HG03565 (cell line): Measurements from ENCODE around the gene QSOX1.

Source experiments
- ATAC-seq: cut with Tn5 transposase; IDR thresholded peaks from one replicate; pipeline ENCODE4 v1.9.1; 2021; ENCODE audit warnings: mild to moderate bottlenecking, moderate library complexity; ENCODE audit not compliant: unreplicated experiment

The QSOX1 gene

DNA sequence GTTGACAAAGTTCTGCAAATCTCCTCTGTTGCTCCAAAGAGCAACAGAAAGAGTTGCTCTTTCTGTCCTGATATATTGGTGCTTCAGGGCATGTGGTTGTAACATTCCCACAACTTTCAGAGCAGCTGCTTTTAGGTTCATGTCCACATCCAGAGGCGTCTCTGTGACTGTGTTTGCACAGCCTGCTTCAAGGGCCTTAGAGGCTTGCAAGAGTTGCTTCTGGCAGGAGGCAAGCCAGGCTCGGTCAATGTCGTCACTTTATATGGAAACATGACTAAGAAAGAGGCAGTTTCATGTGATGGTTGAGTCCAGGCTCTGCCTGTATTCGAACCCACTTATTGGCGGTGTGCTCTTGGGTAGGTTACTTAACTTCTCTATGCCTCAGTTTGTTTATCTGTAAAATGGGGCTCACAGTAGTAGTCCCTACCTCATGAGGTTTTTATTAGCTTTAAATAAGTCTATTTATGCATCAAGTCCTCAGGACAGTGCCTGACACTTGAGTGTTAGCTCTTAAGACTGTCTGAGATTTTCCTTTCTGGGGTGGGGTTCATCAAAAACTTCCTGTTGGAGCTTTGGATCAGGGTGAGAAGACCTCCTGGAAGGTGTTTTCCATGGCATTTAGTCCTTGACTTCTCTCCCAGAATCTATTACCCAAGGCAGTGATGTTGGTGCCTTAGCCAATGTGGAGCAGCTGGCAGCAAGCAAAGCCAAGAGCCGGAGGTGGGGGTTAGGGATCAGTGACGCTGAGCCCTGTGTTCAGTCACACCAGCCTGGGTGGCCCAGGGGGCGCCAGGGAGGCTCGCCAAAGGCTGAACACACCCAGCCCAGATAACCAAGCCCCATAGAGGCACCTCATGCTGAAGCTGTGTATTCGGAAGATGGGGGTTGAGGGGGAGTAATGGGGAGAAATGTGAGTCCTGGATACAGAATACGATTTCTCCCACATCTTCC is 94.3 kb downstream of the QSOX1 start:
- no peak for ATAC-seq

DNA sequence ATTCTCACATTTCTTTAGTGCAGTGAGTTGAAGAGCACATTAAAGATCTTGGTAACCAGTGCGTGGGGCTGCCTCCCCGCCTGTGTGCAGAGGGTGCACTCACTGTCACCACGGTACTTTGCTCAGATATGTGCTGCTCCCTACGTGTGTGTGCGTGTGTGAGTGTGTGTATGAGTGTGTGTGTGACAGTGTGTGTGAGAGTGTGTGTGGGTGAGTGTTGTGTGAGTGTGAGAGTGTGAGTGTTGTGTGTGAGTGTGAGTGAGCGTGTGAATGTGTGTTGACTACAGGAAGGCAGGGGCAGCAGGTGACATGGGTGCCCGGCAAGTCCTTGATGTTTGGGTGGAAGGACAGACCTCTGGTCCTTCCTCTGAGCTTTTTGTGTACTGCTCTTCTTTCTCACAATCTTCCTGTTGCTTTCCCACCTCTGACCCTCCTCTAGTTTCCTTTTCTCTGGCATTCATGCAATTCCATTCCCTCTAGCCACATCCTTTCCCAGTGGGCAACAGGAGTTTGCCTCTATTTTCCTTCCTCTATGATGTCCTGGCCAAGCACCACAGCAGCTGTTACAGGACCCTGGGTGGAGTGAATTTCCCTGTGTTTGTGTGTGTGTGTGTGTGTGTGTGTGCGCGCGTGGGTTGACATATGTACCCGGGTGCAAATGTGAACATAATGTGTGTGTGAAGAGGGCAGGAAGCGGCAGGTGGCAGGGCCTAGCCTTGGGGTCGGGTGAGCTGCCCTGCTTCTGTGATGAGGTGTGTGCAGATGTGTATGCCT is 95.2 kb downstream of the QSOX1 start:
- ATAC-seq: no peak

DNA sequence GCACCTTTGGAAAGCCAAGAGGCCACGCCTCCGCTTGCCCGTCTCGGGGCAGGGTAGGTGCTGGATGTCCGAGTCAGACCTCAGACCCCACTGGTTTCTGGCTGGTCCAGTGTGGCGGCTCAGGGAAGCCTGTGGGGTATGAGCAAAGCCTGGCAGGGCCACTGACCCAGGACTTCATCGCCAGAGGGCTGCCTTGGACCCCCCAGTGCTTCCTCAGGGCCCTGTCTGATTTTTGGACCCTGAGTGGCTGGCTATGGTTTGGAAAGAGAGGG is 95.8 kb downstream of the QSOX1 start:
- ATAC-seq: no peak

DNA sequence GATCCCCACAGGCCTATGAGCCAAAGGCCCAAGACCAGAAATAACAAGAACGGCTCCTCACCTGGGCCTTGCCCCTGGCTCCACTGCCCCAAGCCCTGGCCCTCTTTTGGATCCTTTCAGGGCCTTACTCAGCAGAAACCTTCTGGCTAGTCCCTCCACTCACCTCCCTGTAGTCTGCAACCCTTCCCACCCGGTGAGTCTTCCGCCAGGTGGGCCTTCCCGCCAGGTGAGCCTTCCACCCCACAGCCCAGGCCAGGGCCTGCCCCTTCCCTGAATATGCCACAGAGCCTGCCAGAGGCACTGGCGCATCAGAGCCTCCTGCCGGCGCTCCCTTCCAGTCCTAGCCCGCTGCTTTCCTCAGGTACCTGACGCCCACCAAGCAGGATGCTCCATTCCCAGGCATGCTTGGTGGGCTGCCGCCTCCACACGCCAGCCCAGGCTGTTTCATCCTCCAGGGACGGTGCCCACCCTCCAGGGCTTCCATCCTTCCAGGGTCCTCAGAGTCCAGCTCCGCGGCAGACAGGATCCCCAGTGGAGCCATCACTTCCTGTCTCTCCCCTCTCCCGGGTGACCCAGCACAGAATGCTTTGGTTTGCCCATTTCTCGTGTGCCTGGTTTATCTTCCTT is 96.3 kb downstream of the QSOX1 start:
- ATAC-seq: no peak

DNA sequence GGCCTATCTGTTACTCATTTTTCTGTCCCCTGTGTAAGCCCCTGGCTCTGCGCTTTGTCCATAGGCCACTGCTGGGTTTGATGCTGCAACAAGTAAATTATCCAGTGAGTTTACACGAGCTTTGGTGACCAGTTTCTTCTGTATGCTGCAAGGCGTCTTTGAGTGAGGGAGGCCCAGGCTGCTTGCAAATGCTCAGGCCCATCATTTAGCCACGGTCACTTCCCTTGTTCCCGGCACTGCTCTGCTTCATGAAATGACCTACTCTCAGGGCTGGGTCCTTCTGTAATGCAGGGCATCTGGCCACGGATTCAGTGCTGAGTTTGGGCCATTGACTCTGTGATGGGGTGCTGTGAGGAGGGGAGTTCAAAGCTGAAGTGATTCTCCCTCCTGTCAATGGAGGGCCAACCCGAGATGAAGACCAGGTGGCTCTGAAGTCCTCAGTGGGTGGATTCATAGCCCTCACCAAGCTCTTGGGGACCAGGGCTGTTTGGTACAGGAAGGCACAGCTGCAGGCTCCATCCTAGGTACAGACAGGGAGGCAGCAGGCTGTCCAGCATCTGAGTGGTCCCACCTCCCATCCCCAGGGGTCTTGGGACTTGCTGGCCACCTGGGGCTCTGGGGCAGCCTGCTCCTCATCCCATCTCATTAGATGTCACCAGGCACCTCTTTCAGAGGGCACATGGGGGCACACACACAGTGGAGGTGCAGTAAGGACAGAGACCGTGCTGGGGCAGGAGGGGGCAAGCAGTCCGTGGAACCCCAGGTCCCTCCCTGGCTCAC is 97.0 kb downstream of the QSOX1 start:
- ATAC-seq: no peak

DNA sequence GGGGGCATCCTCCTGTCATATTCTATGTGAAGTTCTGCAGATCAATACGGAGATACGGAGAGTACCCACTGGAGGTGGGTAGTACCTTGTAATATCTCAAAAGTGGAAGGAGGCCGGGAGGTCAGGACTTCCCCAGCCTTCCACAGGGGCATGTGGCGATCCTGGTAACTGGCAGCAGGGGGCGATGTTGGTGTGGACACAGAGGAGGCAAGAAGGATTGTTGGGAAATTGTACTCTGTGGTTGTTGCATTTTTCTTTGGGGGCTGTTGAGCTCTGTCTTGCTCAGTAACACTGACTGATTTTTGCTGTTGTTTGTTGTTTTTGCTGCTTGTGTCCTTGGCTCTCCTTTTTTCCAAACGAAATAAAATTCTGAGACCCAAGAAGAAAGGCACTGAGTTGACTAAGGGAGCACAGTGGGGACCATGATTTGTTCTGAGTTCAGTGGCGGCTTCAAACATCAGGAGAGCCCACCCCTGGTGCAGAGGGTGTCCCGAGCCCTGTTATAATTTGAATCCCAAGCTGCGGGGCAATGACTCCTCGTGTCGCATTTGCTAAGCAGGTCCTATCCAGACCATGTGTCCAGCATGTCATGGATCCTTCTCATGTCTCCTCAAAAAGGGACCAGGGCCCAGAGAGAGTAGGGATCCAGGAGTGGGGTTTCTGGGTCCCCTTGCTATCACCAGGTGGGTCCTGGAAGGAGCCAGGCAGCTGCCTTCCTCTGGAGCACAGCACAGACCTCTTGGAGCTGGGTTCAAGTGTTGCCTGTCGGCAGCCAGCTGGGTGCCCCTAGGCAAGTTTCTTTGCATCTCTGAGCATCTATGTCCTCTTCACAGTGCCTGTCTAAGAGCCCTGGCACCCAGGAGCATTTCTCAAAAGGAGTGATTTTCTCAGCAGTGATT is 98.2 kb downstream of the QSOX1 start:
- ATAC-seq: no peak
